HepG2 (cell line): Measurements from ENCODE around the gene MAGI1.

ENCODE experiments used
- FOXA1 ChIP-seq, 2 experiments: fragments of 450-650 bp in 1 of 2; sonication (generic) in 1 of 2; formaldehyde crosslinking in 1 of 2; IDR thresholded peaks; 2 replicates each; pipeline versions ENCODE4 v1.4.0 to v1.6.1; 2016 to 2020; ENCODE audit warnings: missing genetic modification reagents in 1 of 2
- GATAD2A ChIP-seq: IDR thresholded peaks from 2 replicates; pipeline ENCODE4 v1.6.1; 2016
- HIVEP1 ChIP-seq: sonication (generic); formaldehyde crosslinking; IDR thresholded peaks from 2 replicates; pipeline ENCODE4 v1.4.0; 2020; ENCODE audit warnings: mild to moderate bottlenecking, missing genetic modification reagents
- PRMT3 ChIP-seq: sonication (generic); formaldehyde crosslinking; IDR thresholded peaks from 2 replicates; pipeline ENCODE4 v1.8.1; 2022; ENCODE audit warnings: low read depth, mild to moderate bottlenecking, moderate library complexity, missing genetic modification reagents, borderline replicate concordance
- SMC3 ChIP-seq: IDR thresholded peaks from 2 replicates; pipeline ENCODE4 v1.6.1; 2011; ENCODE audit warnings: low read length, improper control_type of control experiment
- TAF1 ChIP-seq: sonication (generic); formaldehyde crosslinking; IDR thresholded peaks from 2 replicates; pipeline ENCODE4 v1.4.0; 2020; ENCODE audit warnings: missing genetic modification reagents
- TARDBP ChIP-seq: sonication (generic); formaldehyde crosslinking; IDR thresholded peaks from 2 replicates; pipeline ENCODE4 v1.8.0; 2022; ENCODE audit warnings: mild to moderate bottlenecking, missing genetic modification reagents
- ZNF232 ChIP-seq: sonication (generic); formaldehyde crosslinking; IDR thresholded peaks from 2 replicates; pipeline ENCODE4 v1.4.0; 2020; ENCODE audit warnings: missing genetic modification reagents, borderline replicate concordance
- TF ChIP-seq, protein P1 (sequence below): IDR thresholded peaks from 2 replicates; pipeline ENCODE4 v1.6.1; 2012; ENCODE audit warnings: inconsistent platforms
- TF ChIP-seq, protein P2 (sequence below): sonication (generic); formaldehyde crosslinking; IDR thresholded peaks from 2 replicates; pipeline ENCODE4 v1.5.0; 2020; ENCODE audit warnings: mild to moderate bottlenecking, missing genetic modification reagents, moderate library complexity
- TF ChIP-seq, protein P3 (sequence below): sonication (generic); formaldehyde crosslinking; IDR thresholded peaks from 2 replicates; pipeline ENCODE4 v1.8.1; 2022; ENCODE audit warnings: low read depth, mild to moderate bottlenecking, missing genetic modification reagents
- TF ChIP-seq, protein P4 (sequence below): sonication (generic); formaldehyde crosslinking; IDR thresholded peaks from 2 replicates; pipeline ENCODE4 v1.5.0; 2020; ENCODE audit warnings: missing genetic modification reagents

DNA sequence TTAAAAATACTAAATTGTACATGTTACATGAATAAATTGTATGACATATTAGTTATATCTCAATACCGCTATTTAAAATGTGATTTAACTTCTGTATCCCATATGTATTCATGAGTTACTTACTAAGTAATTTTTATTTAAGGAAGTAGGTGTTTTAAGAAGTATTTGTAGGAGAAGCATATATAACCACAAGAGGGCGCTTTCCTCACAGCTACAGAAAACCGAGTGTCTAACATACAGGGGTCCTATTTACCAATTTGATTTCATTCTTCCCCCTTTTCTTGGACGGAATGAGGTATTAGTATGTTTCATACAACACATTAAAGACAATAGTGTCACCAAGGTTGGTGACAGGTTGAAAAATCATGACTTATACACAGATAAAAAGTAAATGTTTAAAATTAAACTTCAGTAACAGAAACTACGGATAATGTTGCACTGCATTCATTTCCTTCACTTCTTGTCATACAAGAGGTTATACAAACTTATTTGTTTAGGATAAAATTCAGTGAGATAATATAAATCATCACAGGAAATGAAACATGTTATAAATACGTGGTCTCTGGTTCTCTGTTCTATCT lies 253.6 kb downstream of the MAGI1 start:
- no peak for TF ChIP-seq HIVEP1
- TF ChIP-seq, protein P1, sequence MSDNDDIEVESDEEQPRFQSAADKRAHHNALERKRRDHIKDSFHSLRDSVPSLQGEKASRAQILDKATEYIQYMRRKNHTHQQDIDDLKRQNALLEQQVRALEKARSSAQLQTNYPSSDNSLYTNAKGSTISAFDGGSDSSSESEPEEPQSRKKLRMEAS, result no peak
- TF ChIP-seq, protein P2, sequence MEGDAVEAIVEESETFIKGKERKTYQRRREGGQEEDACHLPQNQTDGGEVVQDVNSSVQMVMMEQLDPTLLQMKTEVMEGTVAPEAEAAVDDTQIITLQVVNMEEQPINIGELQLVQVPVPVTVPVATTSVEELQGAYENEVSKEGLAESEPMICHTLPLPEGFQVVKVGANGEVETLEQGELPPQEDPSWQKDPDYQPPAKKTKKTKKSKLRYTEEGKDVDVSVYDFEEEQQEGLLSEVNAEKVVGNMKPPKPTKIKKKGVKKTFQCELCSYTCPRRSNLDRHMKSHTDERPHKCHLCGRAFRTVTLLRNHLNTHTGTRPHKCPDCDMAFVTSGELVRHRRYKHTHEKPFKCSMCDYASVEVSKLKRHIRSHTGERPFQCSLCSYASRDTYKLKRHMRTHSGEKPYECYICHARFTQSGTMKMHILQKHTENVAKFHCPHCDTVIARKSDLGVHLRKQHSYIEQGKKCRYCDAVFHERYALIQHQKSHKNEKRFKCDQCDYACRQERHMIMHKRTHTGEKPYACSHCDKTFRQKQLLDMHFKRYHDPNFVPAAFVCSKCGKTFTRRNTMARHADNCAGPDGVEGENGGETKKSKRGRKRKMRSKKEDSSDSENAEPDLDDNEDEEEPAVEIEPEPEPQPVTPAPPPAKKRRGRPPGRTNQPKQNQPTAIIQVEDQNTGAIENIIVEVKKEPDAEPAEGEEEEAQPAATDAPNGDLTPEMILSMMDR (CRISPR knock-in tag), result peak; percentile 68
- no peak for TF ChIP-seq PRMT3 (CRISPR knock-in tag)
- TF ChIP-seq GATAD2A, result no peak
- TF ChIP-seq TARDBP (CRISPR knock-in tag), result no peak
- TF ChIP-seq, protein P3, sequence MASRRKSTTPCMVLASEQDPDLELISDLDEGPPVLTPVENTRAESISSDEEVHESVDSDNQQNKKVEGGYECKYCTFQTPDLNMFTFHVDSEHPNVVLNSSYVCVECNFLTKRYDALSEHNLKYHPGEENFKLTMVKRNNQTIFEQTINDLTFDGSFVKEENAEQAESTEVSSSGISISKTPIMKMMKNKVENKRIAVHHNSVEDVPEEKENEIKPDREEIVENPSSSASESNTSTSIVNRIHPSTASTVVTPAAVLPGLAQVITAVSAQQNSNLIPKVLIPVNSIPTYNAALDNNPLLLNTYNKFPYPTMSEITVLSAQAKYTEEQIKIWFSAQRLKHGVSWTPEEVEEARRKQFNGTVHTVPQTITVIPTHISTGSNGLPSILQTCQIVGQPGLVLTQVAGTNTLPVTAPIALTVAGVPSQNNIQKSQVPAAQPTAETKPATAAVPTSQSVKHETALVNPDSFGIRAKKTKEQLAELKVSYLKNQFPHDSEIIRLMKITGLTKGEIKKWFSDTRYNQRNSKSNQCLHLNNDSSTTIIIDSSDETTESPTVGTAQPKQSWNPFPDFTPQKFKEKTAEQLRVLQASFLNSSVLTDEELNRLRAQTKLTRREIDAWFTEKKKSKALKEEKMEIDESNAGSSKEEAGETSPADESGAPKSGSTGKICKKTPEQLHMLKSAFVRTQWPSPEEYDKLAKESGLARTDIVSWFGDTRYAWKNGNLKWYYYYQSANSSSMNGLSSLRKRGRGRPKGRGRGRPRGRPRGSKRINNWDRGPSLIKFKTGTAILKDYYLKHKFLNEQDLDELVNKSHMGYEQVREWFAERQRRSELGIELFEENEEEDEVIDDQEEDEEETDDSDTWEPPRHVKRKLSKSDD, result no peak
- peak; percentile 71 for TF ChIP-seq SMC3
- TF ChIP-seq ZNF232 (CRISPR knock-in tag), result no peak
- TF ChIP-seq FOXA1 (IDR thresholded peaks at IDR 0.05), result no peak
- TF ChIP-seq FOXA1 (CRISPR knock-in tag; IDR thresholded peaks at IDR 0.05), result no peak
- TF ChIP-seq TAF1 (CRISPR knock-in tag), result no peak
- TF ChIP-seq, protein P4, sequence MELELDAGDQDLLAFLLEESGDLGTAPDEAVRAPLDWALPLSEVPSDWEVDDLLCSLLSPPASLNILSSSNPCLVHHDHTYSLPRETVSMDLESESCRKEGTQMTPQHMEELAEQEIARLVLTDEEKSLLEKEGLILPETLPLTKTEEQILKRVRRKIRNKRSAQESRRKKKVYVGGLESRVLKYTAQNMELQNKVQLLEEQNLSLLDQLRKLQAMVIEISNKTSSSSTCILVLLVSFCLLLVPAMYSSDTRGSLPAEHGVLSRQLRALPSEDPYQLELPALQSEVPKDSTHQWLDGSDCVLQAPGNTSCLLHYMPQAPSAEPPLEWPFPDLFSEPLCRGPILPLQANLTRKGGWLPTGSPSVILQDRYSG, result no peak
